Muscle of arm (tissue), 12 donors: ENCODE measurements around the gene IL1B. TPM values are rescaled to one million over a fixed set of nuclear protein-coding genes. Genes with fewer than 3 reads are reported as not detected.

Experiments used
- DNase-seq: peaks from one replicate; pipeline ENCODE4 v3.0.0-alpha.2; 2013
- polyA plus RNA-seq, 12 donors: library from polyadenylated mRNA; unstranded; fragments of 120-200 nt; gene quantifications; one replicate each; pipeline ENCODE4 v1.2.1, GENCODE V29; 2013; ENCODE audit not compliant: insufficient read length in 12 of 12

The IL1B gene
- polyA plus RNA-seq, 12 donors: 0.37 to 7.8 (median 0.58) TPM; not detected in 2

DNA sequence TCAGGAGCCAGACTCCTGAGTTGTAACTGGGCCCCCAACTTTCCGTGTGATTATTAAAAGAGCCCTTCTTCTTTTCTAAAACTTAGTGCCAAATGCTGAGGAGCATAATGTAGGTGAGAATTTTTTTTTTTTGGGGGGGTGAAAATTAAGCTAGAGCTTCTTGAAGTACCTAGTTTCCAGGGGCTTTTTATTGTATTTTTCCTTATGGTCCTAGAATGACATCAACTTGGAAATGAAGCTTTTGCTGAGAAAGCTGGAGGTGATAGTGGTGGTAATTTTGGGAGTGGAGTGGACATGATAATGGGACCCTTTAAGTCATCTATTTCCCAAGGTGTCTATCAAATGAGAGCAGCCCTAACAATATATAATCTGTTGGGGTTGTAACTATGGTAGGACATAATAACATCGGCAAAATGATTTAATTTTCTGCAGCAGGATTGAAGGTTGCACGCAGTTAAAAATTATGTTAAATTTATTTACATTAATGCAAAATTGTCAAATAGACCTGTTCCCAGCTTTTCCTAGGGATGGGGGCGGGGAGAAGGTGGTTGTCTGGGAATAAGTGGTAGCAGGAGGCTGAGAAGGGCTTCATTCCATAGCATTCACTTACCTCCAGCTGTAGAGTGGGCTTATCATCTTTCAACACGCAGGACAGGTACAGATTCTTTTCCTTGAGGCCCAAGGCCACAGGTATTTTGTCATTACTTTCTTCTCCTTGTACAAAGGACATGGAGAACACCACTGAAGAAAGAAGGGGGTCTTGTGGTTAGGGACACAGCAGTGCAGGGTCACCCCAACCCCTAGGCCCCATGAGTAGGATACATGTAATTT is 5.7 kb downstream of the IL1B start:
- DNase-seq: no peak

DNA sequence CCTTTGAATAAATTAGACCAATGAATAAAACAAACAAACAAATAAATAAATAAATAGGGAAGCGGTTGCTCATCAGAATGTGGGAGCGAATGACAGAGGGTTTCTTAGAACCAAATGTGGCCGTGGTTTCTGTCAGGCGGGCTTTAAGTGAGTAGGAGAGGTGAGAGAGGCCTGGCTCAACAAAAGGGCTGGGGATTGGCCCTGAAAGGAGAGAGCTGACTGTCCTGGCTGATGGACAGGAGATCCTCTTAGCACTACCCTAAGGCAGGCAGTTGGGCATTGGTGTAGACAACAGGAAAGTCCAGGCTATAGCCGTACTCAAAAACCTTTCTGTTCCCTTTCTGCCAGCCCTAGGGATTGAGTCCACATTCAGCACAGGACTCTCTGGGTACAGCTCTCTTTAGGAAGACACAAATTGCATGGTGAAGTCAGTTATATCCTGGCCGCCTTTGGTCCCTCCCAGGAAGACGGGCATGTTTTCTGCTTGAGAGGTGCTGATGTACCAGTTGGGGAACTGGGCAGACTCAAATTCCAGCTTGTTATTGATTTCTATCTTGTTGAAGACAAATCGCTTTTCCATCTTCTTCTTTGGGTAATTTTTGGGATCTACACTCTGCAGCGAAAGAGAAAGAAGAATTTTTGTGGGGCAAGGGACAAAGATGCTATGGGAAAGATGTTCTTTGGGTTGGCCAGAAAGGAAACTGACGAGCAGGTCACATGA is 6.5 kb downstream of the IL1B start:
- DNase-seq: no peak

DNA sequence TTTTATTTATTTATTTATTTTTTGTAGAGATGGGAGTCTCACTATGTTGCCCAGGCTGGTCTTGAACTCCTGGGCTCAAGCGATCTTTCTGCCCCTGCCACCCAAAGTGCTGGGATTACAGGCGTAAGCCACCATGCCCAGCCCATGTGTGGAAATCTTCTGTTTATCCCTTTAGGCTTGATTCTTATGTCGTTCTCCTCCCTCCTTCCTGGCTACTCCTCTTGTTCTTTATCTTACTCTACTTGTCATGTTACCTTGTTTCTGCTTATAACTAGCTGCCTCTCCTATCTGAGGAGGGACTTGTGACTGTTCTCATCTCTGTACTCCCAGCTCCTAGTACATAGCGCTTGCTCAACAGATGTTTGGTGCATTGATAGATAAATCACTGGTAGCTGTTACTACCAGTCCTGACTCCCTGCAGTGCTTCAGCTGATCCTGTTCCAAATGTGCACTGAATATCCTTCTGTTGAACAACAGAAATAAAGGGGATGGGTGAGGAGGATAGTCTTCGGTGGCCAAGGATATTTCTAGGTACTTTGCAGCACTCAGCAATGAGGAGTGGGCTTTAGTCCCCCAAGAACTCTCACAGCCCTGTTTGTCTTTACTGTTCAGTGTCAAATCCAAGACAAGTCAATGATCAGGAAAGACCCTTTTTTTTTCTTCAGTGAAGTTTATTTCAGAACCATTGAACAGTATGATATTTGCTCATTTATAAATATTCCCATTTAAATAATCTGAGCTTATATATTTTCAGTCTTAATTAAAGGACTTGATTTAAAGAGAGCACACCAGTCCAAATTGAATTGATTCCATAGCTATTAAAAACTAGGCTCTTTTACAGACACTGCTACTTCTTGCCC is 7.2 kb downstream of the IL1B start:
- DNase-seq: no peak

- no peak for DNase-seq
Observed at GRCh38 chr2:112828251-112828691, 8.3 kb downstream of the IL1B start.

GRCh38 chr2:112827604-112828185 is 8.9 kb downstream of the IL1B start:
- DNase-seq: no peak

DNA sequence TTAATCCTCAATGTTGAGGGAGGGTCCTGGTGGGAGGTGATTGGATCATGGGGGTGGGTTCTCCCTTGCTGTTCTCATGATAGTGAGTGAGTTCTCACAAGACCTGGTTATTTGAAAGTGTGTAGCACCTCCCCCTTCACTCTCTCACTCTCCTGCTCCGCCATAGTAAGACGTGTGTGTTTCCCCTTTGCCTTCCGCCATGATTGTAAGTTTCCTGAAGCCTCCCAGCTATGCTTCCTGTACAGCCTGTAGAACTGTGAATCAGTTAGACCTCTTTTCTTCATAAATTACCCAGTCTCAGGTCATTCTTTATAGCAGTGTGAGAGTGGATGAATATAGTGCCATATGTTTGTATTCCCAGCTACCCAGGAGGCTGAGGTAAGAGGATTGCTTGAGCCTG is 9.6 kb downstream of the IL1B start:
- no peak for DNase-seq

- no peak for DNase-seq
Observed at GRCh38 chr2:112825706-112826105, 10.9 kb downstream of the IL1B start.

DNA sequence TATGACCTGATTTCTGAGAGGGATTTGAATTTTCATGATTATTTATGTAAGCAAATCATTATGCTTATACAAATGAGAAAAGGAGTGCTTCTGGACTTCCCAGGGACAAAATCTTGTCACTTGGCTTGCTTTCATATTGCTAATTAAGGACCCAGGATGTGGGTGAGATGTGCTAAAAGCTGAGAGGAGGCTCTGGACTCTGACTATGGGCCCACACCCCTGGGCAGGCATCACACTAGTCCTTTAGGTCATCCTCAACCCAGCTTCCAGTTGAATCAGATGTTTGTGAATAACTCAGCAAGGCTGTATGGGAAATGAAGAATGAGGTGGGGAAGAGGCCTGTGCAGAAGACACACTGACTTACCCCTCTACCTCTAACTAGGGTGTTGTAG is 11.9 kb downstream of the IL1B start:
- no peak for DNase-seq

DNA sequence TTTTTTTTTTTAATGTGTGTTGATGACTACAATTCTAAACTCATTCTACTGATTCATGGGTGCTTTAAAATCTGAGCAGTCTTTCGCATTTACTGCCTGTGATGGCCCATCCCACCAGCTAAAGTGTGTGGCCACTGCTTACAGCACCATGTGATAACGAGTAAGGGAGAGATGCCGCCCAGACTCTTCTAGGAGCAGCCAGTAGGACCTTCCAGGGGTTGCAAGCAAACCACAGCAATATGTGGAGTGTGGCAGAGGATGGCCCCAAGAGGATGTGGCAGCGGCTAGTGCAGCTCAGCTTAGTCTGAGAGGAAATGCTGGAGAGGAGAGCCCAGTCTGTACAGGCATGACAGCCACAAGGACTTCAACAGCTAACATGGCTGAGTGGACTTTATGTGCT is 14.9 kb downstream of the IL1B start:
- no peak for DNase-seq

DNA sequence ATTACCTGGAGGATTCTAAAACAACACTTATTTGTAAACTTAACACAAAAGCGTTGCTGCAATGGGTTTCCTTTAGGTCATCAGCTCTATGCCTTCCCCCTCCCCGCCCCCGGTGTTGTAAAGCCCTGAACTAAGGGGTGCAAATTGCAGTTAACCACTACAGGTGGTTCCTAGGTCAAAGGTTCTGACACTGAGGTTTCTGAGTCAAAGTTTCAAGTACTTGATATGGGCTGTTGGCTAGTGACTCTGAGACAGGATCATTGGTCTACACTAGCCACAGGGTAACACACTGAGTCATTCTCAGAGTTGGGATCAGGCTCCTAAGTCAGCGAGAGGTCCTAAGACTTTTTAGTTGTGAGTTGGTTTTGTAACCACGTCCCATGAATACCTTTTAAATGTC is 15.4 kb downstream of the IL1B start:
- DNase-seq: no peak

DNA sequence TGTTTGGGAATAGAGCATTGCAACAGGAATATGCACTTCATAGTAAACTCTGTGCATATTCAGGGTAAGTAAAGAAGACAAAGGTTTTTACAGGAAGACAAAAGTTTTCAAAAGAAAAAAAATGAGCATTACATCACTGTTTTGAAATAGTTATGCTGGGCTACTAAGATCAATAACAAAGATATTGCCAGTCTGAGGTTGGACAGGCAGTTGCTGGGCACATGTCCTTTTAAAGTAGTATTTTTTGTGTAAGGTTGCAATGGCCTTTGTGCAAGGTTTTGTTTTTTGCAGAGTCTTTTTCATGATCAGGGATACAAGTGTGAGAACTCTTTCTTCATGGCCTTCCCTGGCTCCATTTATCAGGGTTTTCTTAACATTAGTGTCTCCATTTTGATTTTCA is 16.2 kb downstream of the IL1B start:
- no peak for DNase-seq

DNA sequence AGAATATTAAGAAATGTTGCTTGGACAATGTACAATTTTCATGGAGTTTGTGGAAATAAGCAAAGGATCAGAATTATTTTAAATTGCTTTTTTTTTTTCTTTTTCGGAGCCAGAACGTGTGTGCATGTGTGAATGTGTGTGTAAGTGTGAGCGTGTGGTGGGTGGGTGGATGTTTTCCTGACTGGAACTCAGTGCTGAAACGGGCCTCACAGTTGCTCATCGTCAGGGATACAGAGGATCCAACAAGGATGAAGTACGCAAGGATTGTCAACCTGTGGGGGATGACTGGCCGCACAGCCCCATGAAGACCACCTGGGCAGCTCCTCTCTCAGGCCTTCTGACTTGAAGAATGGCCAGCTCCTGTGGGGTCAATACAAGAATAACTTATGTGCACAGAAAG is 17.5 kb downstream of the IL1B start:
- DNase-seq: no peak

GRCh38 chr2:112818094-112818902 is 18.3 kb downstream of the IL1B start:
- DNase-seq: no peak

DNA sequence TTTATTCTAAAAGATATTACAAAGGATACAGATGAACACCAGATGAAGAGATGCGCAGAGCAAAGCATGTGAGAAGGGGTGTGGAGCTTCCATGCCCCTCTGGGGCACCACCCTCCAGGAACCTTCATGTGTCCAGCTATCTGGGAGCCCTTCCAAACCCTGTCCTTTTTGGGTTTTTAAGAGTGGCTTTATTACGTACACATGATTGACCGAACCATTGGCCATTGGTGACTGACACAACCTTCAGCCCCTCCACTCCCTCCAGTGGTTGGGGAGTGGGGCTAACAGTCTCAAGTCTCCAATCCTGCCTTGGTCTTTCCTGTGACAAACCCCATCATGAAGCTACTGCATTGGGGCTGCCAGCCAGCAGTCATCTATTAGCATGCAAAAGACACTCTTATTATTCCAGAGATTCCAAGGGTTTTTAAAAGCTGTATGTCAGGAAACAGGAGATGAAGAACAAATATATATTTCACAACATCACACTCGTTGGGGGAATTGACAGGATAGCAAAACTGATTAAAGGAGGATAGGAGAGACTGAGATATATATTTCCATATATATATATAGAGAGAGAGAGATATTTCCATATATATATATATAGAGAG is 19.4 kb downstream of the IL1B start:
- DNase-seq: no peak

- DNase-seq: no peak
Observed at GRCh38 chr2:112814278-112814677, 22.3 kb downstream of the IL1B start.

GRCh38 chr2:112813280-112813966 is 23.2 kb downstream of the IL1B start:
- DNase-seq: no peak

DNA sequence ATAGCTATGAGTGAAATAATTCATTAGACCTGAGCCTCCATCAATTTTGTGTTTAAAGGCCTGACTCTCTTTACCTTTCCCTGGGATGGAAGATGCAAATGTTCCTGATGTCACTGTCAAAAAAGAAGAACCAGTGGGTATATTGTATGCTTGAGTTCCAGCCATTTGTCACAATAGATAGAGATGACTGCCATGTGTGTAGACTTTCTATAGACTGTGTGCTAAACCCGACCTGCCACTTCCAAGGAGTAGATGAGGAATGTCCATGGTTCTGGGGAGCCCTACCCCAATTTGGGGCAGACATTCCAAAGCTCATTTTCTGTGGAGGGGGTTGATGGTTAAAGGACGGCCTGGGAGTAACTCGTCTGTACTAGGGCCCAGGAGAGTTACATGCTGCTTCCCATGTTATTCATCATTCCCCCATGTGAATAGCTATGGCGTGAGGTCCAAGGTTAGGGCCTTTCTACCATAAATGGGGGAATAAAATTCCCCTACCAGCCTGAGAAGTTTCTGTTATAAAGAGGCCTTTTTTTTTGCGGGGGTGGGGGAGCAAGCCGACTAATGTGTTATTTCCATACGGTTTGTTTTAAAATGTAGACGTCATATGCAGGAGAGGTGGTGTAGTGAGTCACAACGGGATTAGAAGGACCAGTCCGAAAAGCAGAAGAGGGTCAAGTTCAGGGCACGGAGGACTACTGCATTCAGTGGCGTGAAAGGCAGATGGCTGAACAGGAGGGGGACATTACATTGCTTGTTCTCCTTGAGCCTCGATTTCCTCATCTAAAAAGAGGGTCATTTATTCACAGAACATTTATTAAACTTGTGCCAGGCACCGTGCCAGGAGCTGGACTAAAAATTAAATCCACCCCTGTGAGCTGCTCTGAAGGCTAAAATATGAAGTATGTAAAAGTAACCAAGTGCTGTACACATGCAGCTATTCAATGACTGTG is 24.0 kb downstream of the IL1B start:
- DNase-seq: no peak

DNA sequence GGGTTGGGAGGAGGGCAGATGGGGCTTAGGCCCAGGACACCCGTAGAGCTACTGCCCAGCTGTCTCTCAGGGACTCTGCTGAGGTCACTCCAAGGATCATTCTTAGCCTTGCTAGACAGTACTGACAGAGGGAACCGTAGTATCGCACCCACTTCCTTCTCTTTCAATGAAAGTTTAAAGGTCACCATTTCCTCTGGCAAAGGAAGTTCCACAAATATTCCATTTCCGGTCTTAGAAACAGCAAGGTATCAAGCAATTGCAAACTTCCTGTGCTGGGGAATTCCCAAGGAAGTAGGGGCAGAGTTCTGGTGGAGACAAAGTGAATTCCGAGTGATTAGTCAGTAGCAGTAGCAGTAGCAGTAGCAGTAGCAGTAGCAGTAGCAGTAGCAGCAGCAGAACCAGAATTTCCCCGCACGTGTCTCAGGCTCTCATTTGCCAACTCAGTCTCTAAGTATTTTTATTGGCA is 24.7 kb downstream of the IL1B start:
- DNase-seq: no peak
